K562 (cell line): ENCODE measurements around the gene ERICH2. TPM values are rescaled to one million over a fixed set of nuclear protein-coding genes. Genes with fewer than 3 reads are reported as not detected.

Experiments
- ARID4B ChIP-seq: sonication (generic); formaldehyde crosslinking; IDR thresholded peaks from 2 replicates; pipeline ENCODE4 v1.8.0; 2022; ENCODE audit warnings: mild to moderate bottlenecking, missing genetic modification reagents
- MAX ChIP-seq: sonication (generic); formaldehyde crosslinking; IDR thresholded peaks from 2 replicates; pipeline ENCODE4 v1.9.0; 2022; ENCODE audit warnings: mild to moderate bottlenecking, missing genetic modification reagents
- NR4A1 ChIP-seq, 2 experiments: fragments of 250-450 bp in 1 of 2; fragments of 450-650 bp in 1 of 2; sonication (Bioruptor Pico) in 1 of 2; IDR thresholded peaks; 2 replicates each; pipeline versions ENCODE4 v1.4.0 to v1.6.1; 2016 to 2020; ENCODE audit warnings: mild to moderate bottlenecking in 2 of 2, missing compliant biosample characterization in 1 of 2, missing genetic modification characterization in 1 of 2, moderate library complexity in 1 of 2
- XRCC3 ChIP-seq: fragments of 450-650 bp; IDR thresholded peaks from 2 replicates; pipeline ENCODE4 v1.6.1; 2017; ENCODE audit warnings: mild to moderate bottlenecking, moderate library complexity
- polyA plus RNA-seq, 8 experiments: library from polyadenylated mRNA; depleted of rRNA in 4 of 8; stranded (reverse) in 5 of 8; unstranded in 3 of 8; fragments of >200 nt; fragmentation: Nextera tagmentation in 2 of 8; fragmentation: Illumina TruSeq in 1 of 8; extraction: Ambion mirVana in 2 of 8; extraction: Trizol in 1 of 8; gene quantifications; 2 replicates each; pipeline versions ENCODE4 v1.2.1 to v1.2.3, GENCODE V29; 2011 to 2014; ENCODE audit warnings: inconsistent platforms in 1 of 8, missing spikeins in 1 of 8
- total RNA-seq, 7 experiments: library from RNA; depleted of rRNA in 6 of 7; stranded (reverse); fragments of >200 nt in 6 of 7; fragmentation: Illumina TruSeq in 2 of 7; extraction: Trizol in 2 of 7; gene quantifications; 2 replicates each; pipeline versions ENCODE4 v1.2.1 to v1.2.3, GENCODE V29; 2011 to 2021; ENCODE audit warnings: low replicate concordance in 1 of 7
- TF ChIP-seq, protein P1 (sequence below), 3 experiments: IDR thresholded peaks in 2 of 3; conservative IDR thresholded peaks in 1 of 3; 2 replicates each; pipeline ENCODE4 v1.5.1; 2011 to 2012; ENCODE audit warnings: low read length in 3 of 3, mild to moderate bottlenecking in 3 of 3, control low read depth in 2 of 3, improper control_type of control experiment in 1 of 3, inconsistent platforms in 1 of 3, low read depth in 1 of 3, mixed read lengths in 1 of 3, moderate library complexity in 1 of 3; ENCODE audit not compliant: insufficient read depth in 2 of 3

The ERICH2 gene
- total and polyA plus RNA-seq, 9 of the 15 experiments (the other 6 are each of a cell fraction or from before 2014, with no cell fraction given) = 0.85 to 2.4 (median 1.6) TPM

DNA sequence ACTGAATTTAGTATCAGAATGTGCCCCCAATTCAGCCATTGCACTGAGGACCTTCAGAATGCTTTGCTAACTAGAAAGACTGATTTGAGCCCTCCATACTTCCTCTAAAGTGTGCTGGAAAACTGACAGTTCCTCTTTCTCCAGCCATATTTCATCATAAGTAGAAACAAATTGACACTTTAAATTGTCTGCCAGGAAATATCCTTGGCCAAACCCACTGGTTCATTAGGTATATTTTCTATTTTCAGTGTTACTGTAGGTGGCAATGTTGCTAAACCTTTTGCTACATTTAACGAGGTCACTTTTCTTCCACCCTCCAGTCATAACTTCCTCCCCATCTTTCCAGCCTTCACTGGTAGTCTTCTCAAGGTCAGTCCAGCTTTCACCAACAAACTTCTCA lies 33.5 kb upstream of the ERICH2 start (continued):
- TF ChIP-seq NR4A1 (CRISPR knock-in tag; IDR thresholded peaks at IDR 0.05) = no peak
- TF ChIP-seq NR4A1 (tag; IDR thresholded peaks at IDR 0.05) = no peak
- no peak for TF ChIP-seq ARID4B (CRISPR knock-in tag)
- TF ChIP-seq XRCC3 = no peak
- TF ChIP-seq, protein P1, sequence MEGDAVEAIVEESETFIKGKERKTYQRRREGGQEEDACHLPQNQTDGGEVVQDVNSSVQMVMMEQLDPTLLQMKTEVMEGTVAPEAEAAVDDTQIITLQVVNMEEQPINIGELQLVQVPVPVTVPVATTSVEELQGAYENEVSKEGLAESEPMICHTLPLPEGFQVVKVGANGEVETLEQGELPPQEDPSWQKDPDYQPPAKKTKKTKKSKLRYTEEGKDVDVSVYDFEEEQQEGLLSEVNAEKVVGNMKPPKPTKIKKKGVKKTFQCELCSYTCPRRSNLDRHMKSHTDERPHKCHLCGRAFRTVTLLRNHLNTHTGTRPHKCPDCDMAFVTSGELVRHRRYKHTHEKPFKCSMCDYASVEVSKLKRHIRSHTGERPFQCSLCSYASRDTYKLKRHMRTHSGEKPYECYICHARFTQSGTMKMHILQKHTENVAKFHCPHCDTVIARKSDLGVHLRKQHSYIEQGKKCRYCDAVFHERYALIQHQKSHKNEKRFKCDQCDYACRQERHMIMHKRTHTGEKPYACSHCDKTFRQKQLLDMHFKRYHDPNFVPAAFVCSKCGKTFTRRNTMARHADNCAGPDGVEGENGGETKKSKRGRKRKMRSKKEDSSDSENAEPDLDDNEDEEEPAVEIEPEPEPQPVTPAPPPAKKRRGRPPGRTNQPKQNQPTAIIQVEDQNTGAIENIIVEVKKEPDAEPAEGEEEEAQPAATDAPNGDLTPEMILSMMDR (IDR thresholded peaks at IDR 0.05 in 2 of 3, conservative IDR thresholded peaks at IDR 0.05 in 1 of 3; ENCODE audit: insufficient read depth in 2 of 3, low read depth in 1 of 3, low read length in 3 of 3) = peak in 2 of 3 experiments; percentile 23 to 39; a peak in 3 of 6 replicates
- no peak for TF ChIP-seq MAX (CRISPR knock-in tag)
- TF ChIP-seq, all 486 proteins: peak for 5
